CD8-positive, alpha-beta memory T cell (primary cell): ENCODE results near the gene CDK17. TPM values are rescaled to one million over a fixed set of nuclear protein-coding genes. Genes with fewer than 3 reads are reported as not detected.
"Not testable (repeated sequence)": the region's sequence is repeated elsewhere in the genome, so short reads cannot be mapped to it uniquely, and the experiment has no call there.

Experiments used
- CTCF ChIA-PET: fragments of 350-600 bp; sonication (Branson Sonifier 250); formaldehyde crosslinking; loops from one replicate; lab custom pipeline; 2021; ENCODE audit warnings: antibody characterized with exemption; lab: Charles Lee
- POLR2A ChIA-PET: fragments of 350-600 bp; sonication (Branson Sonifier 250); formaldehyde crosslinking; loops from one replicate; lab custom pipeline; 2021; ENCODE audit warnings: antibody characterized with exemption; lab: Charles Lee
- DNase-seq, 5 donors: peaks; one replicate each; pipeline versions ENCODE4 v3.0.0 to v3.0.0-alpha.2; 2020 to 2022; ENCODE audit warnings: mixed read lengths in 1 of 5
- H3K27ac ChIP-seq: one replicate; pipeline ENCODE4 v1.7.0; 2013; ENCODE audit warnings: low read depth, mild to moderate bottlenecking, low read length, moderate library complexity
- H3K27me3 ChIP-seq: 2 replicates; pipeline ENCODE4 v1.7.0; 2013; ENCODE audit warnings: low read length, mild to moderate bottlenecking; ENCODE audit not compliant: insufficient read depth, poor library complexity, severe bottlenecking
- H3K36me3 ChIP-seq: 2 replicates; pipeline ENCODE4 v1.7.0; 2013; ENCODE audit warnings: mild to moderate bottlenecking, low read length, moderate library complexity; ENCODE audit not compliant: insufficient read depth
- H3K4me1 ChIP-seq: 2 replicates; pipeline ENCODE4 v1.7.0; 2013; ENCODE audit warnings: mild to moderate bottlenecking, low read length, moderate library complexity; ENCODE audit not compliant: insufficient read depth
- H3K4me3 ChIP-seq: 2 replicates; pipeline ENCODE4 v1.7.0; 2013; ENCODE audit warnings: mild to moderate bottlenecking, low read length
- H3K9me3 ChIP-seq: 2 replicates; pipeline ENCODE4 v1.7.0; 2013; ENCODE audit warnings: mild to moderate bottlenecking, low read length
- H3K27ac Mint-ChIP-seq, 8 donors: one replicate each; pipeline ENCODE4 v1.8.0; 2020 to 2021; ENCODE audit warnings: mixed read lengths in 8 of 8, mild to moderate bottlenecking in 6 of 8, inconsistent platforms in 3 of 8, moderate library complexity in 3 of 8
- H3K27me3 Mint-ChIP-seq, 2 donors: one replicate each; pipeline ENCODE4 v1.8.0; 2020 to 2021; ENCODE audit warnings: mixed read lengths in 2 of 2, mild to moderate bottlenecking in 1 of 2, moderate library complexity in 1 of 2
- H3K36me3 Mint-ChIP-seq, 3 donors: one replicate each; pipeline ENCODE4 v1.8.0; 2020 to 2021; ENCODE audit warnings: mixed read lengths in 3 of 3, inconsistent platforms in 1 of 3, mild to moderate bottlenecking in 1 of 3
- H3K4me1 Mint-ChIP-seq, 3 donors: one replicate each; pipeline ENCODE4 v1.8.0; 2020 to 2021; ENCODE audit warnings: mixed read lengths in 3 of 3, inconsistent platforms in 1 of 3, mild to moderate bottlenecking in 1 of 3
- H3K4me3 Mint-ChIP-seq, 7 donors: one replicate each; pipeline ENCODE4 v1.8.0; 2020 to 2021; ENCODE audit warnings: mixed read lengths in 7 of 7, mild to moderate bottlenecking in 6 of 7, moderate library complexity in 4 of 7, inconsistent platforms in 2 of 7
- H3K9me3 Mint-ChIP-seq, 5 donors: one replicate each; pipeline ENCODE4 v1.8.0; 2020 to 2022; ENCODE audit warnings: mixed read lengths in 5 of 5, mild to moderate bottlenecking in 3 of 5, moderate library complexity in 2 of 5, inconsistent platforms in 1 of 5
- polyA plus RNA-seq: library from polyadenylated mRNA; unstranded; fragments of 300-500 nt; fragmentation: Illumina TruSeq; gene quantifications from one replicate; pipeline ENCODE4 v1.2.3, GENCODE V29; 2021
- total RNA-seq, 2 experiments: library from RNA; stranded (reverse); gene quantifications; one replicate each; pipeline ENCODE4 v1.2.3, GENCODE V29; 2021

CDK17 gene
- total and polyA plus RNA-seq, 3 experiments from 2014 or later: 34.6 to 40.0 (median 36.0) TPM

DNA sequence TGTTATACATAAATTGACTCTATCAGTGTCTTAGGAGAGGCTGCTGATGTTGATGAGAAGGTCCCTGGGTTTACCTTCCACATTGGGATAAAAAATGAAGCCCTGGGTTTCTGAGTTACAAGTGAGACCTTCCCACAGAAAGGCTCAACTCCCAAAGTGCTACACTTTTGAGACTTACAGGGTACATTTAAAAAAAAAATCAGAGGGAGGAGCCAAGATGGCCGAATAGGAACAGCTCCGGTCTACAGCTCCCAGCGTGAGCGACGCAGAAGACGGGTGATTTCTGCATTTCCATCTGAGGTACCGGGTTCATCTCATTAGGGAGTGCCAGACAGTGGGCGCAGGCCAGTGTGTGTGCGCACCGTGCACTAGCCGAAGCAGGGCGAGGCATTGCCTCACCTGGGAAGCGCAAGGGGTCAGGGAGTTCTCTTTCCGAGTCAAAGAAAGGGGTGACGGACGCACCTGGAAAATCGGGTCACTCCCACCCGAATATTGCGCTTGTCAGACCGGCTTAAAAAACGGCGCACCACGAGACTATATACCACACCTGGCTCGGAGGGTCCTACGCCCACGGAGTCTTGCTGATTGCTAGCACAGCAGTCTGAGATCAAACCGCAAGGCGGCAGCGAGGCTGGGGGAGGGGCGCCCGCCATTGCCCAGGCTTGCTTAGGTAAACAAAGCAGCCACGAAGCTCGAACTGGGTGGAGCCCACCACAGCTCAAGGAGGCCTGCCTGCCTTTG, 84.3 kb downstream of the CDK17 start:
- POLR2A ChIA-PET, H3K27me3 ChIP-seq, H3K4me3 ChIP-seq, H3K9me3 ChIP-seq, H3K36me3 ChIP-seq, H3K27me3 Mint-ChIP-seq, H3K9me3 Mint-ChIP-seq: not testable (repeated sequence)
- Histone ChIP-seq H3K4me1 (peaks cover 18% of the 10 kb centered on the region), H3K27ac (peak overlapping the region; percentile 17)
- H3K36me3 Mint-ChIP-seq: peaks cover 0 to 23% (median 2%) of the 10 kb centered on the region in 3 donors
- H3K27ac Mint-ChIP-seq: peak overlapping the region; percentile 87 to 99 (median 96)
- peak in 4 of 5 donors; percentile 16 to 72 (median 44) for DNase-seq
- CTCF ChIA-PET: interaction anchor here (1.0 to 1.7 kb wide), 2 partner anchors 83 to 84 kb away, joined by 3 to 6 read pairs; partner anchors contain the start of gene CDK17
- peak overlapping the region; percentile 84 to 98 (median 91) for H3K4me3 Mint-ChIP-seq
- peaks cover 8 to 29% (median 26%) of the 10 kb centered on the region in 3 donors for H3K4me1 Mint-ChIP-seq

GRCh38 chr12:96314723-96315122, 85.5 kb downstream of the CDK17 start:
- Histone ChIP-seq H3K4me3 (no peak overlapping the region), H3K4me1 (peaks cover 18% of the 10 kb centered on the region), H3K27ac (no peak overlapping the region), H3K36me3 (no peaks in the 10 kb centered on the region), H3K9me3 (no peaks in the 10 kb centered on the region), H3K27me3 (no peaks in the 10 kb centered on the region)
- peak overlapping the region; percentile 2 to 99 (median 58) for H3K27ac Mint-ChIP-seq
- no peak for DNase-seq
- peak overlapping the region in 2 of 7 donors; percentile 27 to 68 for H3K4me3 Mint-ChIP-seq
- peaks cover 0 to 3% (median 3%) of the 10 kb centered on the region in 5 donors for H3K9me3 Mint-ChIP-seq
- ChIA-PET POLR2A (interaction anchor here (1.0 kb wide), 1 partner anchor 84 kb away, joined by 4 read pairs; no protein-coding TSS in a partner anchor), CTCF (interaction anchor here (1.7 kb wide), 1 partner anchor 86 kb away, joined by 6 read pairs; the partner anchor contains the start of gene CDK17)
- H3K36me3 Mint-ChIP-seq: peaks cover 2 to 30% (median 4%) of the 10 kb centered on the region in 3 donors
- H3K4me1 Mint-ChIP-seq: peaks cover 11 to 33% (median 26%) of the 10 kb centered on the region in 3 donors
- H3K27me3 Mint-ChIP-seq: no peaks in the 10 kb centered on the region

DNA sequence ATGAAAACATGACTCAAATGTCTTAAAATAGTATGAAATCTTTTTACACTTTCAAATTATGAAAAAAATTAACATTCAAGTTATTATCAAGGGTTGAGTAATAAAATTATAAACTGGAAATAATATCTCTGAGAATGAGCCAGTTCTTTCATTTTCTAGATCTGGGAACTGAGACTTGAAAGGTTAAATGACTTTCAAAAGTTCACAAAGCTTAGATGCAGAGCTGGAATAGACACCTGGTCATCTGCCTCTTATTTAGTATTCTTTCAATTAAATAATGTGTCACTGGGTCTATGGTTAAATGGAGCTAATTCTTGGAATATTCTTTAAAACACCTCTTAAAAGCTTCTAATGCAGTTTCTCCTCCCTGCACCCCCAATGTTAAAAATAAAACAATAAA, 86.6 kb downstream of the CDK17 start:
- no peak for DNase-seq
- peaks cover 18% of the 10 kb centered on the region for H3K4me1 ChIP-seq
- ChIA-PET CTCF (no interaction called here), POLR2A (no interaction called here)
- no peak overlapping the region for H3K27ac ChIP-seq
- peaks cover 17 to 40% (median 33%) of the 10 kb centered on the region in 3 donors for H3K4me1 Mint-ChIP-seq
- no peaks in the 10 kb centered on the region for H3K27me3 ChIP-seq
- H3K4me3 Mint-ChIP-seq: no peak overlapping the region
- peak overlapping the region in 1 of 8 donors; percentile 9 for H3K27ac Mint-ChIP-seq
- H3K27me3 Mint-ChIP-seq: no peaks in the 10 kb centered on the region
- H3K9me3 Mint-ChIP-seq: peaks cover 0 to 3% (median 3%) of the 10 kb centered on the region in 5 donors
- H3K36me3 ChIP-seq: no peaks in the 10 kb centered on the region
- peaks cover 4 to 37% (median 6%) of the 10 kb centered on the region in 3 donors for H3K36me3 Mint-ChIP-seq
- no peaks in the 10 kb centered on the region for H3K9me3 ChIP-seq
- no peak overlapping the region for H3K4me3 ChIP-seq

DNA sequence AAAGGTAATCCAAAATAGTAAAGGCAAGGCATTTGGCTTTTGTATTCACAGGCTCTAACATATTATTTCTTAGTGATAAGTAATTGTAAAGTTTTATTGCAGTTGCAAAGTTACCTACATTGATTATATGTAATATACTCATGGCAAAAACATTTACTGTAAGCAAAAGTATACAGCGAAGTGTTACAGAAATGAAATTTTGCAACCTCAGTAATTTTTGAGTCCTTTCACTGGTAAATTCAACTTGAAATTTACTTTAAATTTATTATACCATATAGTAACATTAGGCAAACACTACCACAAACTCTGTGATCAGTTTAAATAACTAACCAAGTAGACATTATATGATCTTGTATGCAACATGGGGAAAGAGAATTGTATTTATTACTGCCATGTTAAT, 89.0 kb downstream of the CDK17 start:
- H3K9me3 Mint-ChIP-seq: no peaks in the 10 kb centered on the region
- H3K4me1 Mint-ChIP-seq: peaks cover 20 to 54% (median 47%) of the 10 kb centered on the region in 3 donors
- peaks cover 18% of the 10 kb centered on the region for H3K4me1 ChIP-seq

GRCh38 chr12:96310067-96310466, 90.2 kb downstream of the CDK17 start:
- Histone ChIP-seq H3K36me3 (no peaks in the 10 kb centered on the region), H3K27me3 (no peaks in the 10 kb centered on the region), H3K27ac (no peak overlapping the region), H3K4me1 (peaks cover 12% of the 10 kb centered on the region), H3K4me3 (no peak overlapping the region), H3K9me3 (no peaks in the 10 kb centered on the region)
- H3K36me3 Mint-ChIP-seq: peaks cover 4 to 47% (median 8%) of the 10 kb centered on the region in 3 donors
- ChIA-PET POLR2A (no interaction called here), CTCF (interaction anchor here (0.9 to 1.2 kb wide), 2 partner anchors 36 to 206 kb away, joined by 3 read pairs; no protein-coding TSS in a partner anchor)
- peaks cover 25 to 54% (median 50%) of the 10 kb centered on the region in 3 donors for H3K4me1 Mint-ChIP-seq
- no peaks in the 10 kb centered on the region for H3K27me3 Mint-ChIP-seq
- DNase-seq: no peak
- no peak overlapping the region for H3K4me3 Mint-ChIP-seq
- H3K9me3 Mint-ChIP-seq: no peaks in the 10 kb centered on the region
- peak overlapping the region in 1 of 8 donors; percentile 18 for H3K27ac Mint-ChIP-seq

More for the DNA sequence above, 89.0 kb downstream of the CDK17 start:
- Histone ChIP-seq H3K27me3 (no peaks in the 10 kb centered on the region), H3K9me3 (no peaks in the 10 kb centered on the region), H3K4me3 (no peak overlapping the region), H3K36me3 (no peaks in the 10 kb centered on the region), H3K27ac (no peak overlapping the region)
- DNase-seq: no peak
- H3K27me3 Mint-ChIP-seq: no peaks in the 10 kb centered on the region
- peaks cover 4 to 47% (median 6%) of the 10 kb centered on the region in 3 donors for H3K36me3 Mint-ChIP-seq
- ChIA-PET CTCF (no interaction called here), POLR2A (no interaction called here)
- peak overlapping the region in 1 of 8 donors; percentile 57 for H3K27ac Mint-ChIP-seq
- H3K4me3 Mint-ChIP-seq: no peak overlapping the region

DNA sequence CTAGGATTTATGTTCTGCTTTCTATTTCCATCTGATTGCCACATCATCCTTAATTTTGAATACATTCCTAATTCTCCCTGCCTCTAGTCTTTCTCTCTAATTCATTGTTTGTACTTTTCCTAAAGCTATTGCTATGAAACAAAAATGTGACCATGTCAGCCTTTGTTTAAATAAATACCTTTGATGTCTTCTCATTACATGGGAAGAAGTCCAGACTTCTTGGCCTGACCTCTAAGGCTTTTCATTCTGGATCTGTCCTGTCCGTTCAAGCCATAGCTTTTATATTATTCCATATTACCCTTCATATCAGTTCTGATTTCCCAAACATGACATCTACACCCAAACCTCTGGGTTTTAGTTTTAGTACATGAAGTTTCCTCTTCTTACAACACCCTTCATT, 91.4 kb downstream of the CDK17 start:
- no peak overlapping the region for H3K4me3 ChIP-seq
- no peaks in the 10 kb centered on the region for H3K36me3 ChIP-seq
- H3K36me3 Mint-ChIP-seq: peaks cover 4 to 54% (median 8%) of the 10 kb centered on the region in 3 donors
- ChIA-PET POLR2A (no interaction called here), CTCF (no interaction called here)
- H3K27ac Mint-ChIP-seq: peak overlapping the region in 5 of 8 donors; percentile 2 to 62 (median 38)
- no peak overlapping the region for H3K27ac ChIP-seq
- no peaks in the 10 kb centered on the region for H3K9me3 Mint-ChIP-seq
- H3K27me3 ChIP-seq: no peaks in the 10 kb centered on the region
- no peak for DNase-seq
- H3K9me3 ChIP-seq: no peaks in the 10 kb centered on the region
- peak overlapping the region in 1 of 7 donors; percentile 16 for H3K4me3 Mint-ChIP-seq
- H3K4me1 Mint-ChIP-seq: peaks cover 24 to 51% (median 46%) of the 10 kb centered on the region in 3 donors
- H3K27me3 Mint-ChIP-seq: no peaks in the 10 kb centered on the region
- H3K4me1 ChIP-seq: peaks cover 3% of the 10 kb centered on the region

GRCh38 chr12:96305665-96306064, 94.6 kb downstream of the CDK17 start:
- H3K36me3 ChIP-seq: no peaks in the 10 kb centered on the region
- ChIA-PET CTCF (no interaction called here), POLR2A (no interaction called here)
- Mint-ChIP-seq H3K9me3 (no peaks in the 10 kb centered on the region), H3K36me3 (peaks cover 4 to 43% (median 8%) of the 10 kb centered on the region in 3 donors), H3K27me3 (no peaks in the 10 kb centered on the region), H3K27ac (peak overlapping the region in 6 of 8 donors; percentile 8 to 68 (median 60)), H3K4me1 (peaks cover 28 to 67% (median 50%) of the 10 kb centered on the region in 3 donors), H3K4me3 (no peak overlapping the region)
- H3K27ac ChIP-seq: no peak overlapping the region
- H3K4me3 ChIP-seq: no peak overlapping the region
- no peaks in the 10 kb centered on the region for H3K4me1 ChIP-seq
- no peaks in the 10 kb centered on the region for H3K27me3 ChIP-seq
- no peak for DNase-seq
- H3K9me3 ChIP-seq: no peaks in the 10 kb centered on the region

DNA sequence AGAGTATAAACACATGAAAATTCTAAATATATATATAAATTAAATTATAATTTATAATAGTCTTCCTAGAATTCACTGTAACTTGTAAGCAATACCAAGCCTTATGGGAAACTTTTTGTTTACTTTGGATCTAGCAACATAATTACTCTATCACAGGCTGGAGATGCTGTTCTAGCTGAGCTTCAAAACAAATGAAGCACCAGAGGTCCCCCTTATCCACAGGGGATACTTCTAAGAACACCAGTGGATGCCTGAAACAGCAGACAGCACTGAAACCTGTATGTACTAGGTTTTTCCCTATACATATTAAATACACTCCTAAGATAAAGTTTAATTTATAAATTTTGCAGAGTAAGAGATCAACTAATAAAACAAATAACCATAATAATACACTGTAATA, 96.6 kb downstream of the CDK17 start:
- POLR2A ChIA-PET: no interaction called here
- no peaks in the 10 kb centered on the region for H3K9me3 Mint-ChIP-seq

More for the DNA sequence above, 96.6 kb downstream of the CDK17 start:
- no peak for DNase-seq
- H3K9me3 ChIP-seq: no peaks in the 10 kb centered on the region
- H3K36me3 ChIP-seq: no peaks in the 10 kb centered on the region
- Mint-ChIP-seq H3K27me3 (no peaks in the 10 kb centered on the region), H3K27ac (no peak overlapping the region), H3K4me3 (no peak overlapping the region), H3K4me1 (peaks cover 21 to 61% (median 45%) of the 10 kb centered on the region in 3 donors), H3K36me3 (peaks cover 0 to 46% (median 11%) of the 10 kb centered on the region in 3 donors)
- CTCF ChIA-PET: interaction anchor here (1.3 to 1.4 kb wide), 3 partner anchors 95 to 212 kb away, joined by 3 to 4 read pairs (median 4); partner anchors contain the start of gene CFAP54
- H3K4me1 ChIP-seq: no peaks in the 10 kb centered on the region
- no peak overlapping the region for H3K4me3 ChIP-seq
- no peak overlapping the region for H3K27ac ChIP-seq
- H3K27me3 ChIP-seq: no peaks in the 10 kb centered on the region
